PFSK-1 (cell line): ENCODE results near the gene RGL2.

Source experiments
- FOXP2 ChIP-seq: optimal IDR thresholded peaks from 2 replicates; pipeline ENCODE3; 2011; ENCODE audit warnings: borderline replicate concordance, control low read depth, inconsistent platforms; ENCODE audit not compliant: insufficient read depth; ENCODE audit errors: extremely low read length, extremely low read depth
- POLR2AphosphoS5 ChIP-seq: IDR thresholded peaks from 2 replicates; pipeline ENCODE4 v1.6.1; 2012; ENCODE audit warnings: low read depth, mild to moderate bottlenecking, control low read depth, low read length, moderate library complexity
- SIN3A ChIP-seq: IDR thresholded peaks from 2 replicates; pipeline ENCODE4 v1.6.1; 2012; ENCODE audit warnings: mild to moderate bottlenecking, low read length, moderate library complexity, borderline replicate concordance; ENCODE audit not compliant: insufficient read depth
- TAF1 ChIP-seq: IDR thresholded peaks from 2 replicates; pipeline ENCODE4 v1.6.1; 2012; ENCODE audit warnings: low read length, control low read depth, borderline replicate concordance; ENCODE audit not compliant: insufficient read depth
- TF ChIP-seq, protein P1 (sequence below), 2 experiments: IDR thresholded peaks; 2 replicates each; pipeline versions ENCODE4 v1.6.1 to v1.8.0; 2011 to 2012; ENCODE audit warnings: low read depth in 2 of 2, low read length in 2 of 2, control low read depth in 1 of 2, inconsistent platforms in 1 of 2, mild to moderate bottlenecking in 1 of 2, moderate library complexity in 1 of 2; ENCODE audit not compliant: insufficient read depth in 1 of 2

Gene RGL2

DNA sequence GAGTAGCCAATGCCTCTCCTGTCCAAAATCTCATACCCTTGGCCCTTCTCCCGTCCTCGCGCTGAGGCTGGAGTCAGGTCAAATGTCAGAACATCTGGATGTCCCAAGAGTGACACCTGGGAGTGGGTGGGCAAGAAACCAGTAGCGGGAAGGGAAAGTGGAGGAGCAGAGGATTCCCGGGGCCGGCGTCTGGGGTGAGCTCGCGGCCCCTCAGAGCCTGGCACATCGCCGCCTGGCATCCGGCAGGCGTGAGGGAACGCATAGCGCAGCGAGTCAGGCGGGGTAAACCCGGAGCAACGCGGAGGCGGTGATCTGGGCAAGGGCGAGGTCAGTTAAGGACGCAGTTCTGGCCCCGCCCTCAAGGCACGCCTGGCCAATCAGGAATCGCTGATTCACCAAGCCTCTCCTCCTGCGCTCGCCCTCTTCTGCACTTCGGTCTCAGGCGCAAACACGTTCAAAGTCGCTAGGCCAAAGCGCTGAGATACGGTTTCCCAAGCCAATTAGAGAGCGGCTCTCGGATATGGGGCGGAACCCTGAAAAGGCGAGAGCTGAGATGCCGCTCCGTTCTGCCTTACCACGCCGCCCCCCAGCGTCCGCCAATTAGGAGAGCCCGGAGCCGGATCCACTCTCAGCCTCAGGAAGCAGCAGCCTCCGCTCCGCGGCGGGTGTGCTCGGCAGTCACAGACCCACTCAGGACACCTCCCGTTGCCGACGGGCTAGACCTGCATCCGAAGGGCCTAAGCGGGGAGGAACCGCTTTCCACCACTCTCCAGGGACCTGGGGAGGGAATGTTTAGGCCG is 49.6 kb downstream of the RGL2 start:
- TF ChIP-seq, protein P1, sequence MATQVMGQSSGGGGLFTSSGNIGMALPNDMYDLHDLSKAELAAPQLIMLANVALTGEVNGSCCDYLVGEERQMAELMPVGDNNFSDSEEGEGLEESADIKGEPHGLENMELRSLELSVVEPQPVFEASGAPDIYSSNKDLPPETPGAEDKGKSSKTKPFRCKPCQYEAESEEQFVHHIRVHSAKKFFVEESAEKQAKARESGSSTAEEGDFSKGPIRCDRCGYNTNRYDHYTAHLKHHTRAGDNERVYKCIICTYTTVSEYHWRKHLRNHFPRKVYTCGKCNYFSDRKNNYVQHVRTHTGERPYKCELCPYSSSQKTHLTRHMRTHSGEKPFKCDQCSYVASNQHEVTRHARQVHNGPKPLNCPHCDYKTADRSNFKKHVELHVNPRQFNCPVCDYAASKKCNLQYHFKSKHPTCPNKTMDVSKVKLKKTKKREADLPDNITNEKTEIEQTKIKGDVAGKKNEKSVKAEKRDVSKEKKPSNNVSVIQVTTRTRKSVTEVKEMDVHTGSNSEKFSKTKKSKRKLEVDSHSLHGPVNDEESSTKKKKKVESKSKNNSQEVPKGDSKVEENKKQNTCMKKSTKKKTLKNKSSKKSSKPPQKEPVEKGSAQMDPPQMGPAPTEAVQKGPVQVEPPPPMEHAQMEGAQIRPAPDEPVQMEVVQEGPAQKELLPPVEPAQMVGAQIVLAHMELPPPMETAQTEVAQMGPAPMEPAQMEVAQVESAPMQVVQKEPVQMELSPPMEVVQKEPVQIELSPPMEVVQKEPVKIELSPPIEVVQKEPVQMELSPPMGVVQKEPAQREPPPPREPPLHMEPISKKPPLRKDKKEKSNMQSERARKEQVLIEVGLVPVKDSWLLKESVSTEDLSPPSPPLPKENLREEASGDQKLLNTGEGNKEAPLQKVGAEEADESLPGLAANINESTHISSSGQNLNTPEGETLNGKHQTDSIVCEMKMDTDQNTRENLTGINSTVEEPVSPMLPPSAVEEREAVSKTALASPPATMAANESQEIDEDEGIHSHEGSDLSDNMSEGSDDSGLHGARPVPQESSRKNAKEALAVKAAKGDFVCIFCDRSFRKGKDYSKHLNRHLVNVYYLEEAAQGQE (IDR thresholded peaks at IDR 0.05; ENCODE audit: insufficient read depth in 1 of 2, low read depth in 2 of 2, low read length in 2 of 2) = peak; percentile 30 to 36; a peak in 1 of 4 replicates
- TF ChIP-seq TAF1 = peak; percentile 74; the same call in 1 of the 2 replicates
- peak; percentile 53; the same call in 1 of the 2 replicates for TF ChIP-seq SIN3A
- TF ChIP-seq POLR2AphosphoS5 = peak; percentile 91
- TF ChIP-seq FOXP2 = peak; percentile 72

DNA sequence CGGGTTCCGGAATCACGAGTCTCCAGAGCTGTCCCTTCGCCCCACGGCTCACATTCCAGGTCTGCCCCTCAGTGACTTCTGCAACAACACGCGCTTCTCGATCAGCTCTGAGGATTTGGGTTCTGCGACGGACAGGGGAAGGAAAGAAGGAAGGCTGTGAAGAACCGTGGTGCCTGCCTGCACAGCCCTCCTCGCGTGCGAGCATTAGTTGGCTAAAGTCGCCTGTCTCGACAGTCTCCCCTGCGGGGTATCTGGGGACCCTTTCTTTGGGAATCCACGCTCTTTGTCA is 50.2 kb downstream of the RGL2 start:
- TF ChIP-seq FOXP2 = peak; percentile 1
- TF ChIP-seq POLR2AphosphoS5 = no peak

DNA sequence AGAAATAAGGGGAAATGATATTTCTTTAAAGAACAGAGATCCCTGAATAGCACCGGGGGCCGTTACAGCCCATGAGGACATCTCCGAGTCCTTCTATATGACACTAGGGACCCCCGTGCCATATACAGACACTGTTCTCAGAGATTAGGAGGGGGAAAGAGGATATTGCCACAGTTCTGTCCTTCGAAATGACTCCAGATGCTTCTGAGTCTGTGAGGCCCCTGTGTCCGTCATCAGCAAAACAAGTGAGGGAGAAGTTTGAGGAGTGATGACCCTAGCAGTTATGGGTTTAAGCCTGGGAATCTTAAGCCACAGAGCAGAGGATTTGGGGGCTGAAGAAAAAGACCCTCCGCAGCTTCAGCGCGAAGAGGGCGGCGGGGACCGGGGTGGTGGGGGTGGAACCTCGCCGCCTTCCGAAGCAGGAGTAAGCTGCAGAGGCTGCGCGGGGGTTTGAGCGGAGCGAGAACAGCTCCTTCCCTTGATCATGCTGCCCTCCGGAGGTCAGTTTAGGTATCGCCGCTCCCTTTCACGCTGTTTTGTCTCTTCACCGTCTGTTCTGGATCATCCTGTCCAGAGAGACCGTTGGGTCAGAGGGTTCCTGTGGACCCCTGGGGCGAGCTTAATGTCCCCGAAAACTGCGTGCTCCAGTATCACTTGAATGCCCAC is 50.6 kb downstream of the RGL2 start:
- TF ChIP-seq SIN3A (0 out of 2 replicates have a peak, but pooled peaks have one; percentile 53), FOXP2 (peak; percentile 27)
- TF ChIP-seq, protein P1 (IDR thresholded peaks at IDR 0.05; ENCODE audit: insufficient read depth in 1 of 2, low read depth in 2 of 2, low read length in 2 of 2) = no peak

DNA sequence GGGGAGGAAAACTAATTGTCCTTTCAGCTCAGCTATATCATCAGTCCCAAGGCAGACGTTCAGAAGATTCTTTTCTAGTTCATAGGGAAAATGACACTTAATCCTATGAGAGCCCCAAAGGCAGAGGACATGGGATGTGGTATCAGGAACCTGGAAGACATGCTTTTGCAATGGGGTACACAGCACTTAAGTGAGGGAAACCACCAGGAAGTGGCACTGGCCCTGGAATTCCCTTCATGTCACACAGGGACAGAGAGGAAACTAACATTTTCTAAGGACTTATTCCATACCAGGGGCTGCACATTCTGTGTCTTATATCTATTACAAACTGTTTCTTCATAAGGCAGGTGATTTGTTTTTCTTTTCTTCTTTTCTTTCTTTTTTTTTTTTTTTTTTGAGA is 55.3 kb downstream of the RGL2 start:
- TF ChIP-seq, protein P1 (IDR thresholded peaks at IDR 0.05; ENCODE audit: insufficient read depth in 1 of 2, low read depth in 2 of 2, low read length in 2 of 2) = no peak
- no peak for TF ChIP-seq TAF1
- TF ChIP-seq POLR2AphosphoS5 = no peak
- no peak for TF ChIP-seq SIN3A
- TF ChIP-seq FOXP2 = no peak

DNA sequence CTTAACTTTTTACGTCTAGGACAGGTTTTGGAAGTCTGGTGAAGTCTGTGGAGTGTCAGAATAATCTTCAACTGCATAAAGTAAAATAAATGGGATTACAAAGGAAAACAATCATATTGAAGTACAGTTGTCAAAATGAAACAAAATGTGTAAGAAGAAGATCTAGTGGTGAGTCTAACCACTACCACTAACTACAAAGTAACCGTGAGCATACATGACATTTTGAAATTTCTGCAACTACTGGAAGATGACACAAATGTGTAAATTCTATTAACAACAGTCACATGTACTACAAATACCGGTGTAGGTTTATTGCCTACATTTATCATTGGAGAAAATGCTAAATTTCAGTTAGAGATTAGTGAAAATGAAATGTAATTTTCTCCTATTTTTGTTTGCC is 56.8 kb downstream of the RGL2 start:
- TF ChIP-seq TAF1 (no peak), POLR2AphosphoS5 (no peak), SIN3A (no peak)
